B cell (primary cell): ENCODE results near the gene RREB1. TPM values are rescaled to one million over a fixed set of nuclear protein-coding genes. Genes with fewer than 3 reads are reported as not detected.

Experiments
- ATAC-seq: fragments of 200-7000 bp; cut with Tn5 transposase; one replicate; pipeline ENCODE4 v1.10.0; 2021; ENCODE audit warnings: low read depth, mild to moderate bottlenecking, moderate number of reproducible peaks, moderate library complexity
- CTCF ChIA-PET: fragments of 350-600 bp; sonication (Branson Sonifier 250); formaldehyde crosslinking; loops from one replicate; lab custom pipeline; 2021; ENCODE audit warnings: antibody characterized with exemption, inconsistent platforms; lab: Charles Lee
- POLR2A ChIA-PET: fragments of 350-600 bp; sonication (Branson Sonifier 250); formaldehyde crosslinking; loops from one replicate; lab custom pipeline; 2021; ENCODE audit warnings: antibody characterized with exemption; lab: Charles Lee
- DNase-seq: peaks from one replicate; pipeline ENCODE4 v3.0.0; 2013
- H2AFZ ChIP-seq: 2 replicates; pipeline ENCODE4 v1.6.1; 2012; ENCODE audit warnings: mild to moderate bottlenecking, low read depth, low read length; ENCODE audit not compliant: insufficient read depth, poor library complexity, severe bottlenecking
- H3K27ac ChIP-seq, 2 donors: 1 replicate in 1 of 2; 2 replicates in 1 of 2; pipeline ENCODE4 v1.5.1; 2012 to 2013; ENCODE audit warnings: low read length in 2 of 2, mild to moderate bottlenecking in 2 of 2, moderate library complexity in 1 of 2
- H3K27me3 ChIP-seq, 4 experiments: fragments of 200-600 bp in 1 of 4; sonication (generic) in 1 of 4; replicated peaks in 1 of 4; 1 replicate in 2 of 4; 2 replicates in 2 of 4; pipeline versions ENCODE4 v1.6.1 to v1.7.0; 2013 to 2016; ENCODE audit warnings: low read length in 3 of 4, mild to moderate bottlenecking in 2 of 4, mixed read lengths in 1 of 4, moderate library complexity in 1 of 4; ENCODE audit not compliant: insufficient read depth in 4 of 4, control insufficient read depth in 3 of 4; ENCODE audit errors: control extremely low read depth in 1 of 4
- H3K36me3 ChIP-seq, 2 experiments: replicated peaks in 1 of 2; 1 replicate in 1 of 2; 2 replicates in 1 of 2; pipeline versions ENCODE4 v1.6.1 to v1.7.1; 2013; ENCODE audit warnings: low read length in 1 of 2; ENCODE audit not compliant: insufficient read depth in 2 of 2, control insufficient read depth in 1 of 2; ENCODE audit errors: control extremely low read depth in 1 of 2, extremely low read depth in 1 of 2
- H3K4me1 ChIP-seq, 2 donors: fragments of 200-600 bp in 1 of 2; sonication (generic) in 1 of 2; 1 replicate in 1 of 2; 2 replicates in 1 of 2; pipeline versions ENCODE4 v1.5.1 to v1.6.1; 2013 to 2017; ENCODE audit warnings: low read length in 2 of 2; ENCODE audit not compliant: control insufficient read depth in 2 of 2, insufficient read depth in 2 of 2
- H3K4me2 ChIP-seq: replicated peaks from 2 replicates; pipeline ENCODE3; 2012; ENCODE audit warnings: mild to moderate bottlenecking, low read depth, low read length; ENCODE audit not compliant: poor library complexity, severe bottlenecking
- H3K4me3 ChIP-seq, 5 experiments: fragments of 200-600 bp in 1 of 5; sonication (generic) in 1 of 5; 1 replicate in 3 of 5; 2 replicates in 2 of 5; pipeline versions ENCODE4 v1.5.1 to v1.7.0; 2011 to 2016; ENCODE audit warnings: low read length in 4 of 5, mild to moderate bottlenecking in 4 of 5, low read depth in 2 of 5, control low read depth in 1 of 5, moderate library complexity in 1 of 5; ENCODE audit not compliant: insufficient read depth in 1 of 5; ENCODE audit errors: control extremely low read depth in 1 of 5, extremely low read depth in 1 of 5
- H3K79me2 ChIP-seq: fragments of 200-600 bp; sonication (generic); one replicate; pipeline ENCODE4 v1.6.0; 2016; ENCODE audit warnings: low read length; ENCODE audit not compliant: control insufficient read depth, insufficient read depth
- H3K9ac ChIP-seq: fragments of 200-600 bp; sonication (generic); 2 replicates; pipeline ENCODE4 v1.6.1; 2017; ENCODE audit warnings: mild to moderate bottlenecking, low read length, moderate library complexity
- H3K9me3 ChIP-seq, 3 donors: one replicate each; pipeline versions ENCODE4 v1.6.1 to v1.7.1; 2013; ENCODE audit warnings: low read length in 2 of 3; ENCODE audit not compliant: control insufficient read depth in 2 of 3, insufficient read depth in 1 of 3; ENCODE audit errors: control extremely low read depth in 1 of 3
- H4K20me1 ChIP-seq: 2 replicates; pipeline ENCODE4 v1.6.0; 2012; ENCODE audit warnings: mild to moderate bottlenecking, low read length; ENCODE audit not compliant: insufficient read depth, control insufficient read depth, poor library complexity, severe bottlenecking
- H3K27ac Mint-ChIP-seq: one replicate; pipeline ENCODE4 v1.8.0; 2021; ENCODE audit warnings: mixed read lengths
- H3K27me3 Mint-ChIP-seq: one replicate; pipeline ENCODE4 v1.8.0; 2021; ENCODE audit warnings: mixed read lengths
- H3K4me1 Mint-ChIP-seq: one replicate; pipeline ENCODE4 v1.8.0; 2021; ENCODE audit warnings: mixed read lengths
- H3K4me3 Mint-ChIP-seq: one replicate; pipeline ENCODE4 v1.8.0; 2021; ENCODE audit warnings: mixed read lengths
- H3K9me3 Mint-ChIP-seq: one replicate; pipeline ENCODE4 v1.8.0; 2022; ENCODE audit warnings: mixed read lengths; ENCODE audit not compliant: insufficient read depth
- EZH2 ChIP-seq: IDR thresholded peaks from 2 replicates; pipeline ENCODE4 v1.6.1; 2012; ENCODE audit warnings: borderline replicate concordance, low read depth, mild to moderate bottlenecking, moderate library complexity, low read length; ENCODE audit not compliant: insufficient read depth, poor library complexity, severe bottlenecking
- WGBS: methylation state at CpG from one replicate; pipeline ENCODE4 v1.1.5; 2013; ENCODE audit warnings: missing lambda C conversion rate; ENCODE audit not compliant: insufficient coverage; 5-methylcytosine and 5-hydroxymethylcytosine counted together
- intact Hi-C: fragments of 100-400 bp; cut with micrococcal nuclease; formaldehyde crosslinking; loops from one replicate; pipeline ENCODE4 v1.10.0; 2022
- polyA plus RNA-seq: library from polyadenylated mRNA; depleted of rRNA; stranded (reverse); fragments of >200 nt; gene quantifications from 2 replicates; pipeline ENCODE4 v1.2.3, GENCODE V29; 2012
- total RNA-seq, 2 donors: library from RNA; stranded (reverse); fragments of 120-200 nt in 1 of 2; gene quantifications; 1 replicate in 1 of 2; 2 replicates in 1 of 2; pipeline versions ENCODE4 v1.2.3 to v1.2.4, GENCODE V29; 2013 to 2022
- TF ChIP-seq, protein P1 (sequence below): fragments of 200-600 bp; IDR thresholded peaks from one replicate; pipeline ENCODE4 v1.8.0; 2022; ENCODE audit warnings: antibody characterized with exemption, mild to moderate bottlenecking

Gene RREB1
- total and polyA plus RNA-seq, 2 donors (not counting 1 experiment from before 2014, with no cell fraction given): 10.4 to 58.6 TPM

- ChIA-PET POLR2A (interaction anchor here (0.6 to 1.2 kb wide), 6 partner anchors 8 to 485 kb away, joined by 3 to 8 read pairs (median 4); no protein-coding TSS in a partner anchor), CTCF (interaction anchor here (0.8 to 1.7 kb wide), 5 partner anchors 13 to 165 kb away, joined by 3 to 6 read pairs (median 3); no protein-coding TSS in a partner anchor)
- Histone ChIP-seq H3K4me1 (peaks cover 6 to 17% of the 10 kb centered on the region in 2 donors), H3K4me3 (peak overlapping the region in 3 of 5 experiments; percentile 21 to 47 (median 37)), H3K36me3 (no peaks in the 10 kb centered on the region), H3K27me3 (no peaks in the 10 kb centered on the region), H3K9me3 (no peaks in the 10 kb centered on the region), H3K4me2 (peak overlapping the region; percentile 66), H3K27ac (peak overlapping the region; percentile 43 to 75), H4K20me1 (no peaks in the 10 kb centered on the region), H3K9ac (peak overlapping the region; percentile 45), H2AFZ (peak overlapping the region; percentile 48), H3K79me2 (no peaks in the 10 kb centered on the region)
- TF ChIP-seq, protein P1, sequence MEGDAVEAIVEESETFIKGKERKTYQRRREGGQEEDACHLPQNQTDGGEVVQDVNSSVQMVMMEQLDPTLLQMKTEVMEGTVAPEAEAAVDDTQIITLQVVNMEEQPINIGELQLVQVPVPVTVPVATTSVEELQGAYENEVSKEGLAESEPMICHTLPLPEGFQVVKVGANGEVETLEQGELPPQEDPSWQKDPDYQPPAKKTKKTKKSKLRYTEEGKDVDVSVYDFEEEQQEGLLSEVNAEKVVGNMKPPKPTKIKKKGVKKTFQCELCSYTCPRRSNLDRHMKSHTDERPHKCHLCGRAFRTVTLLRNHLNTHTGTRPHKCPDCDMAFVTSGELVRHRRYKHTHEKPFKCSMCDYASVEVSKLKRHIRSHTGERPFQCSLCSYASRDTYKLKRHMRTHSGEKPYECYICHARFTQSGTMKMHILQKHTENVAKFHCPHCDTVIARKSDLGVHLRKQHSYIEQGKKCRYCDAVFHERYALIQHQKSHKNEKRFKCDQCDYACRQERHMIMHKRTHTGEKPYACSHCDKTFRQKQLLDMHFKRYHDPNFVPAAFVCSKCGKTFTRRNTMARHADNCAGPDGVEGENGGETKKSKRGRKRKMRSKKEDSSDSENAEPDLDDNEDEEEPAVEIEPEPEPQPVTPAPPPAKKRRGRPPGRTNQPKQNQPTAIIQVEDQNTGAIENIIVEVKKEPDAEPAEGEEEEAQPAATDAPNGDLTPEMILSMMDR: no peak
- no peak for TF ChIP-seq EZH2
- peak overlapping the region; percentile 79 for H3K27ac Mint-ChIP-seq
- intact Hi-C loops: loop anchor here (1.0 to 10.0 kb wide), 5 partner anchors 12 to 161 kb away; partner anchors contain the start of gene RREB1
- DNase-seq (peak; percentile 88), ATAC-seq (peak; percentile 100)
- H3K4me3 Mint-ChIP-seq: peak overlapping the region; percentile 72
- no peaks in the 10 kb centered on the region for H3K9me3 Mint-ChIP-seq
- H3K4me1 Mint-ChIP-seq: peaks cover 10% of the 10 kb centered on the region
- no peaks in the 10 kb centered on the region for H3K27me3 Mint-ChIP-seq
- 25% methylated on average over 4 of the region's 9 CpGs for WGBS
These were observed 33.8 kb upstream of the RREB1 start for GRCh38 chr6:7073821-7074525.

GRCh38 chr6:7074870-7075269 lies 32.9 kb upstream of the RREB1 start:
- no peak overlapping the region for H3K27ac ChIP-seq
- DNase-seq (no peak), ATAC-seq (no peak)
- no peaks in the 10 kb centered on the region for H3K36me3 ChIP-seq
- TF ChIP-seq, protein P1: no peak
- no peak for TF ChIP-seq EZH2
- no CpG with 5 or more reads among the region's 3 CpGs for WGBS
- H3K4me1 ChIP-seq: peaks cover 6 to 17% of the 10 kb centered on the region in 2 donors
- H3K4me2 ChIP-seq: no peak overlapping the region
- no peak overlapping the region for H2AFZ ChIP-seq
- intact Hi-C loops: loop anchor here (5.0 to 10.0 kb wide), 3 partner anchors 32 to 160 kb away; partner anchors contain the start of gene RREB1
- ChIA-PET POLR2A (no interaction called here), CTCF (no interaction called here)
- no peak overlapping the region for H3K4me3 ChIP-seq
- no peaks in the 10 kb centered on the region for H3K9me3 ChIP-seq
- no peaks in the 10 kb centered on the region for H3K9me3 Mint-ChIP-seq
- H3K27me3 ChIP-seq: no peaks in the 10 kb centered on the region
- no peaks in the 10 kb centered on the region for H4K20me1 ChIP-seq
- no peak overlapping the region for H3K27ac Mint-ChIP-seq
- no peaks in the 10 kb centered on the region for H3K79me2 ChIP-seq
- H3K9ac ChIP-seq: no peak overlapping the region
- no peak overlapping the region for H3K4me3 Mint-ChIP-seq
- peaks cover 10% of the 10 kb centered on the region for H3K4me1 Mint-ChIP-seq
- H3K27me3 Mint-ChIP-seq: no peaks in the 10 kb centered on the region
